Islet of Langerhans (tissue), 1 donor: Measurements from ENCODE around the gene PTF1A.

ENCODE experiments used
- FAIRE-seq: peaks from one replicate; lab custom pipeline; 2011; peaks lifted over from hg19 to GRCh38; lab: Jason Lieb, UNC

Gene PTF1A

DNA sequence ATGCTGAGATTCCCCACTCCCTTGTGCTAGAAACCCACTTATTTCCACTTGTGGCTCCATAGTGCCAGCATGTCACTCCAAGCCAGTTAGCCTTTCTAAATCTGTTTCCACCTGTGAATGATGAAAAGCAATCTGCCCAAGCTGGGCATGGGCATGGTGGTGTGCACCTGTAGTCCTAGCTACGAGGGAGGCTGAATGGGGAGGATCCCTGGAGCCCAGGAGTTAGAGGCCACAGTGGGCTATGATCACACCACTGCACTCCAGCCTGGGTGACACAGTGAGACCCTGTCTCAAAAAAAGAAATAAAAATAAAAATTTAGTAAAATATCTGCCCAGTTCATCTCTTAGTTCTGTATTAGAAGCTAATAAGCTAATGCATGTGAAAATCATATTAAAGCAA, 5.0 kb upstream of the PTF1A start:
- no peak for FAIRE-seq

DNA sequence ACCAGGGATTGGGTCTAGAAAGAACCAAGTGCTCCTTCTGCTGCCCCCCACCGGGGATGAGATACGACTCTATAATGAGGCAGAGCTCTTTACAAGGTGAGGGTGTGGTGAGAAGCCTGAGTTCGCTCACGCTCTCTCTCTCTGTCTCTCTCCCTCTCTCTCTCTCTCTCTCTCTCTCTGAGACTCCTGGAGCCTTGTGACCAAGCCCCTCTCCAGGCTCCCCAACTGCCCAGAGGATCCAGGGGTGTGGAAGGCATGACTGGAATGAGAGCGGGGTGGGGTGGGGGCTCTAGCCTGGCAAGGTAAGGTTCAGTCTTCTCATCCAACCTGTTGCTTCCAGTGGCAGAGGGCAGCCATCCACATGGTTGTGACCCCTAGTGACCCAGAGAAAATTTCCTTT, 3.1 kb upstream of the PTF1A start:
- FAIRE-seq, result no peak

DNA sequence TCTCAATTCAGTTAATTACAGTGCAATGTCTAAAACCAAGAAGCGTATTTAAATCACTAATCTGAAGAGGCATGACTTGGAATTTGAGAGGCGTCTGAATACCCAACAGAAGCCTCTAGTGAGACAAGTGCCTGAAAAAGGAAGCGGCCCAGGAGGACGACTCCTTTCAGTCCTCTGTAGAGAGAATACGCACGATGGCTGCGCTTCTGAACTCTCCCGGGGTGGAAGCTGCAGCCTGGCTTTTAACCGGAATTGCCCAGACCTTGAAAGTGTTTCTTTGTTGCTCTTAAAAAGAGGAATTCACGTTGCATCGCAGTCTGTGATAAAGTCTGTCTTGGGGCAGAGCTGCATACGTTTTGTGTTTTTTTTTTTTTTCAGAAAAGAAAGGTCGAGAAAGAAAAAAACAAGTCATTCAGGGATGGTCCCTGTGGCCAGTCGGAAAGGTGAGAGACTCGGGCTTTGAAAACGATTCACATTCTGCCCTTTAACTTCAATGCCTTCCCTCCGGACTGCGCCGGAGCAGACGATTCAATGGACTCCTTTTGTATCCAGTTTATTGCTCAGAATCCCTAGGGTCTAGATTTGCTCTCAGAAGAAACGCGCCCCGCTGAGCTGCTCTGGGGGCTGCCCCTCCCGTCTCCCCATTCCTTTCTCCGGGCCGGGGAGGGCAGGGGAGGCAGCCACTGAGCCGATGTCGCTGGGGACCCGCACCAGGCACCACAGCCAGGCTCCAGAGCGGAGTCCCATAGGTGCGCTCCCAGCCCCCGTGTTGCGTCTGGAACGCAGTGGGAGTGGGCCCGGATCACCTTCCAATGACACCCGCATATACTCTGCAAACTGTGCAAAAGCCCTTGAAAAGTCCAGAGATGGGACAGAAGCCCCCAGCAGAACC, 994 bp upstream of the PTF1A start:
- no peak for FAIRE-seq

DNA sequence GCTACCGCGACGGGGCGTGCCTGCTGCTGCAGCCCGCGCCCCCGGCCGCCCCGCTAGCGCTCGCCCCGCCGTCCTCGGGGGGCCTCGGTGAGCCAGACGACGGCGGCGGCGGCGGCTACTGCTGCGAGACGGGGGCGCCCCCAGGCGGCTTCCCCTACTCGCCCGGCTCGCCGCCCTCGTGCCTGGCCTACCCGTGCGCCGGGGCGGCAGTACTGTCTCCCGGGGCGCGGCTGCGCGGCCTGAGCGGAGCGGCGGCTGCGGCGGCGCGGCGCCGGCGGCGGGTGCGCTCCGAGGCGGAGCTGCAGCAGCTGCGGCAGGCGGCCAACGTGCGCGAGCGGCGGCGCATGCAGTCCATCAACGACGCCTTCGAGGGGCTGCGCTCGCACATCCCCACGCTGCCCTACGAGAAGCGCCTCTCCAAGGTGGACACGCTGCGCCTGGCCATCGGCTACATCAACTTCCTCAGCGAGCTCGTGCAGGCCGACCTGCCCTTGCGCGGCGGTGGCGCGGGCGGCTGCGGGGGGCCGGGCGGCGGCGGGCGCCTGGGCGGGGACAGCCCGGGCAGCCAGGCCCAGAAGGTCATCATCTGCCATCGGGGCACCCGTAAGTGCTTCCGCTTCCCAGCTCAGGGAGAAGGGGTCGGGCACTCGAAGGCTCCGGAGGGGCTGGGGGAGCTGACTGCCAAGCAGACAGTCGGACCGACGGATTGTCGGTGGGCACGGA, 761 bp downstream of the PTF1A start:
- no peak for FAIRE-seq

DNA sequence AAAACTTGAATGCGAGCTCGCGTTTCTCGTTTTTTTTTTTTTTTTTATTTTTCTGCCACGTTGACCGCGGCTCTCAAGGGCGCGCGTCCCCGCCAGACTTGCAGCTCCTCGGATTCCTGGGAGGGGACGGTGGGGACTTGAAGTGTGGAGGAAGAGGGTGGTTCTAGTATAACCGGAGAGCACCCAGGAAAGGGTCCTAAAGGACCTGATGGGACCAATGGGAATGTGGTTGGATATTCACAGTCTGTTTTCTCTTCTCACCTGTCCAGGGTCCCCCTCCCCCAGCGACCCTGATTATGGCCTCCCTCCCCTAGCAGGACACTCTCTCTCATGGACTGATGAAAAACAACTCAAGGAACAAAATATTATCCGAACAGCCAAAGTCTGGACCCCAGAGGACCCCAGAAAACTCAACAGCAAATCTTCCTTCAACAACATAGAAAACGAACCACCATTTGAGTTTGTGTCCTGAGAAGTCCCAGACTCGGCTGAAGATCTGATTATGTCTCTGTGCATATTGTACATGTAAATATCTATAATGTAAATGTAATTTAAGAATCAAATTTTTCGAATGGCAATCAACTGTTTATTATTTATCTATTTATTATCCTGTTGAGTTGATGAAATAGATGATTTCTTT, 1.4 kb downstream of the PTF1A start:
- no peak for FAIRE-seq

DNA sequence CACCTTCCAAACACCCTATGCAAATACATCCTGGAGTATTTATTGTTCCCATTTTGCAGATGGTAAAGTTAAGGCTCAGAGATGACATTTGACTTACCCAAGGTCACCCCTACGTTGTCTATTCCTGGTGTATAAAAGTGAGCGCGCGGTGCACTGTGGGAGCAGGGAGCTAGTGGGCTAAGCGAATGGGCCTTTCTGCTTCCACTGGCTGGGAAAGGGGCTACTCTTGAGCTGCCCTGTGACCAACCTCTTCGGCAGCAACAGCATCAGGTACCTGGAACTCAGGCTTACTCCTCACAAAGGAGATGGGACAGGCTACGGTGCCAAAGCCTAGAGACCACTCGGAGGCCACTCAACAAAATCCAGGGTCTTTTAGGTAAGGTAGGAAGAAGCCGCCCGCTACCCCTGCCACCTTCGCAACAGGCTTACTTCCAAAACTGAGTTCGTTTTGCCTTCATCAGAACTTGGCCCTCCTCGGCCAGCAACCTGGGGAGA, 2.4 kb downstream of the PTF1A start:
- FAIRE-seq, result no peak

DNA sequence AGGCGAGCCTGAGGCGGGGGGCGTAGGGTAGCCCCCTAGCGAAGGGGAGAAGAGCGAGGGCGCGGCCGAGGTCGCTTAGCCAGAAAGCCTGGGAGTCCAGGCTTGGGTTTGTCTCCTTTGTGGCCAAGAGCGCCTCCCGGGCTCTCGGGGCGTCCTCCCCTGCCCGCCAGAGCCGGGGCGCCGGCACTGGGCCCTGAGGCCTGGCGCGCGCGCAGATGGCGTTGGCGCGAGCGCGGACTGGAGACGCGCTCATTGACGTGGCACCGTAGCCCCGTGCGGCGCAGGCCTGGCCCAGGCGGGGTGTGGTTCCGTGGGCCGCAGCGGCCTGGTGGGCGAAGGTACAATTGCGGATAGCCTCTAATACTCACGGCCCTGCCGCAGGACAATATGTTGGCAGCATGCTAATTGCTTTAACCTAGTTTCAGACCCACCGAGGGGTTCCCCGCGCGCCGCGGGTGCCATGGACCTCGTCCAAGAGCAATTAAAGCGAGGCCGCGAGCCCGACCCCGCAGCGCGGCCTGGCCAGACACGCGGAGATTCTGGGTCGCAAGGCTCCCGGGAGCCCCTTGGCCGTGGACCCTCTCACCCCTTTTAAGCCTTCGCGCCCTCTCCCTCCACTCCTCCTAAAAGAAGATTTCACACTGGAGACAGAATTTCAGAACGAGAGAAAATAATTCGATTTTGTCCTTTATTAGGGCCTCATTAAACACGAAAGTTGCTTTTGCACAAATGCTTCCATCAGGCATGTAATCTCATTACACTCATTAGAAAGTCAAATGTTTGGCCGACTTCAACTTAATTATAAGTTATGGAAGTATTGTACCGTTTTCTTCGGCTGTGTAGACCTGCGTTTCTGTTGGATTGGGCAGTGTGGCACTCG, 3.1 kb downstream of the PTF1A start:
- FAIRE-seq, result no peak

DNA sequence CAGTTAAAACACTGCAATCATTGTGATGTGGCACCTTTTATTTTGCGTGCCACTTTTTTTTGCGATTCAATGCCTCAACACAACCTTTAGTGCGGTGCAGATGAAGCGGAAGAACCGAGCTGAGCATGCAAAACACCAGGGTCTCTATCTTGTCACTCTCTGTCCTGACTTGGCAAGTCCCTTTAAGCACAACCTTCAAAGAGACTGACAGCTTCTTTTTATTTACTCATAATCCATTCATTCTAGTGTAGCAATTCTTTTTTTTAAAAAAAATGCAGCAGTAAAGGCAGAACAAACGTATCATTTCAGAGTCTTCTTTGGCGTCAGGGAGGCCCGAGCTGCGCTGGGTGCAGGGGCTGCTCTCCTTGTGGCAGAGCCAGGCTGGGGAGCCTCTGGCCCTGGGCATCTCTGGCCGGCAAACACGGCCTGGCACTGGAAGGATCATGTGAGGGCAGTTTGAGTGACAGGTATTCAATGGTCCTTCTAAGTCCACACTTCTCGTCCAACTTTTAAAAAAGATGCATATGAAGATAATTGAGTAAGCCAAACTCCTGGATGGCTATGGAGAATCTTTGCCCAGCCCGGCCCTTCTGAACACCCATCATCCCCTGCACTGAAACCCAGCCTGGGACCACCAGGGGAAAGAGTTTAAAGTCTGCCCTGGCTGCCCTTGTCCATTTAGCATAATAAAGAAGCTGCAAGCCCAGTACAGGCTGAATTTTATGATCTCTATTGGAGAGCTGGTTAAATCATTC, 3.9 kb downstream of the PTF1A start:
- FAIRE-seq, result no peak

DNA sequence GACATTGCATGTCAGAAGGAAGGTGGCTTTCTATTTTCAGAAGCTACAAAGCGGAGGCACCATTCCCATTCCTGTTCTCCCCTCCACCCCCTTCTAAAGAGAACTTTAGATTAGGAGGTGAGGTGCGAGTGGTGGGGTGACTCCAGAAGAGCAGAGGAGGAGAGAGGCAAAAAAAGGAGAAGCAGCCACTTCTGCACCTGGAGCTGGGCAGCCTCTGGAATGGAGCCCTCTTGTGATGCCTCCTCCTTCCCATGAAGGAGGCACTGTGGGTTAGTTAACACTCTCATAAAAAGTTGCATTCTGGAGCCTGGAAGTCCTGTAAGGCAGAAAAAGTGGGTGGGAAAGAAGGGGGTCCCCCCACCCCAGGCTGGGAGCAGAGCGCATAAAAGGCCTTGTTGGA, 4.8 kb downstream of the PTF1A start:
- FAIRE-seq, result no peak

DNA sequence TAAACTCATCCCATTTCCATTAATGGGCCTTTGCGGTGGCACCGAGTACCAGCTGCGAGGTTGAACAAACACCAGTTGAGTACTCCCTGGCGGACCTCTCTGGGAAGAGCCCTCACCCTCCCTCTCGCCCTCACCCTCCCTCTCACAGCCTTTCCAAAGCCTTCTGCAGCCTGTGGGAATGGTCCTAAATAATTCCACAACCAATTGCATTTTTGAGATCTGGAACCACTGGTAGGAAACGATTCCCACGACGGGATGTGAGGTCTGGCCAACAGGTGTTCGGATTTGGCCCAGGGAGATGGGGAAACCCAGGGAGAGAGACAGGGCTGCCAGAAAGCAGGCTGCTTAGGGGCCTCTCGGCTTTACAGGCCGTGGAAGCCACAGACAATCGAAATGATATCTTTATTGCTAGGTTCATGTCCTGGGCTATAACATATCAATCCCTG, 5.3 kb downstream of the PTF1A start:
- no peak for FAIRE-seq

DNA sequence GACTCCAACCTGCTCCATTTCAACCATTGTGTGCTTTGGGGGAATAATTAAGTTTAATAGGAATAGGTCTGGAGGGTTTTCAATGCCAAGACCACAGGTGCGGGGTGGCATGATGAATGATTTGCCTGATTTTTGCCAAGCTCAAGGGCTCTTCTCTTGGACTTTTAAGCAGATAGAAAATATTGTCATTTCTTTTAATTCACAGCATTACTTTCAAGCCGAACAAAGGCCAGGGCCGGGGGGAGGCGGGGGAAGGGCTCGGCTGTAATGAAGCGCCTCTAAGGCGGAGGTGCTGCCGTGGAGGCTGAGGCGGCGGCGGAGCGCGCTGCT, 6.5 kb downstream of the PTF1A start:
- FAIRE-seq, result no peak

DNA sequence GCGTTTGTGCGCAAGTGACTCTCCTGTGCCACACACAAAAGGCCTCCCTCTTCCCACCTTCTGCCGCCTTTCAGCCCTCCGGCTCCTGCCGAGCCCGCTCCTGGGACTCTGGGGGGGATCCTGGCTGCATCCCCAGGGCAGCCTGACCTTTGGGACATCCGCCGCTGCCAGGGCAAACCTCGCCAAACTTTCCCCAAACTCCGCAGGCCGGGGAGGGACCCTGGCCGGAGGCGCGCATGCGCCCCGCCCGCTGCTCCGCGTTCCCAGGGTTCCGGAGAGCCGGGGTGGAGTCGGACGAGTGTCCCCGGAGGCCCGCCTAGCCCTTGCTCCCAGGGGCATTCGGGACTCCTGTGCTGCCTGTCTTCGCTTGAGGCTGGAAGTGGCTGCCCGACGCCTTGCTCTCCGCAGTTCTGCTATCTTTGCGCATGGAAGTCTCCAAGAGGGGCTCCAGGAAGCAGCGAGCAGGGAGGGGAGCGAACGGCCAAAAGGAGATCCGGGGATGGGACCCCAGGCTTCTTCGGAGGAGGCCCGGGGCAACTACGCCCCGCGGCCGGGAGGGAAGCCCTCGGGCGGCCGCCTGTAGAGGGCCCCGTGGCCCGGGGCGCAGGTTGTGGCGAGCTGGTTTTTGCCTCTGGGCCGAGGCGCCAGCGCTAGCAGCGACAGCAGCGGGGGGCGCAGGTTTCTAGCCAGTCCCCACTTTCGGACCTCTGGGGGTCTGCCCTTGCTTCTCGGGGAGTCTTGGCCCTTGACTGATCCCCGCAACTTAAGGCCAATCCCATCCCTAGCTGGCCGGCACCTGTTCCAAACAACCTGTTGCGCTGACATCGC, 7.0 kb downstream of the PTF1A start:
- FAIRE-seq, result no peak

DNA sequence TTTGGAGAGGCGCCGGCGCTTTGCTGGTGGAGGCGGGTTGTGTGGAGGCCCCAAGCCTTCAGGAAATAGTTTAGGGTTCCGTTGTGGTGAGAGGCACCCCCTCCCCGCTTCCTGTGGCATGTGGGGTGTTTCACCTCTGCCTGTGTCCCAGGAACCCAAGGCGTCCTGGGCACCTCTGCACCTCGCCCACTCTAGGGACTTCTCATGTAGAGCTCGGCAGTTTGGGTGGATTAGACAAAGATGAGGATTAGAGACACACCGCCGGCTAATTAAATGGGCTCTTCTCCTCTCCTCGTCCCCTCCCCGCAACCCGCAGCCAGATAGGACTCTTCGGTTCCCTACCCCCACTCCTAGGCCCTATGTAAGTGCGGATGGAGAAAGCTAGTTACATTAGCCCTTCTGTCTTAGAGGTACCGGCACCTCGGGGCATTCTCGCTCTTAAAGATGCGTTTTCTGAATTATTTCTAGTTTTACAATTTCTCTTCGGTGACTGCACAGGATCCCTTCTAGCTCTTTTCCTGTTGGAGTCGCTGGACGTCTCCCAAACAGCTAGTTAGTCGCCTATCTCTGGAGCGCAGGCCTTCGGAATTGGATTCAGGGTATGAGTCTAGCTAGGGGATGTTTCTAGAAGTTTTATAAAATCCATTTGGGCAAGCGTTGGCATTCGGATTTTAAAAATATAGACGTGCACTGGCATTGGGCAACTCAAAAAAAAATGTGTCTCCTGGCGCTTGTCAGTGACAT, 7.8 kb downstream of the PTF1A start:
- no peak for FAIRE-seq

DNA sequence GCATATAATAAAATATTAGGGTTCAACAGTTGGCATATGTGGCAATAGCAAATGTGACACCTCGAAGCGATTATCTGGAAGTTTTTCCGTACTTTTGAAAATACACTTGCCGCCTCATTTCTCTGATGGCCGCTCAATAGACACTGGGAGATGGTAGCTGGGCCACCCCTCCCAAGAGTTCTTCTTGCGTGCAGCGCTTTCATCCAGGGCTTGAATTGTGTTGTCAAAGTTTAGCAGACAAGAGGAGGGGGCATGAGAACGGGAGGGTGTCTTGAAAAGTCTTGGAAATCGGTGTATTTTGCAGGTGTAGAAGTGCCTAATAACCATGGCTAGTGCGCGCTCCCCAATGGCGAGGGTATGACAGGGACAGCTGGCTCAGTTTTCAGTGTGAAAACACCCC, 8.5 kb downstream of the PTF1A start:
- no peak for FAIRE-seq

DNA sequence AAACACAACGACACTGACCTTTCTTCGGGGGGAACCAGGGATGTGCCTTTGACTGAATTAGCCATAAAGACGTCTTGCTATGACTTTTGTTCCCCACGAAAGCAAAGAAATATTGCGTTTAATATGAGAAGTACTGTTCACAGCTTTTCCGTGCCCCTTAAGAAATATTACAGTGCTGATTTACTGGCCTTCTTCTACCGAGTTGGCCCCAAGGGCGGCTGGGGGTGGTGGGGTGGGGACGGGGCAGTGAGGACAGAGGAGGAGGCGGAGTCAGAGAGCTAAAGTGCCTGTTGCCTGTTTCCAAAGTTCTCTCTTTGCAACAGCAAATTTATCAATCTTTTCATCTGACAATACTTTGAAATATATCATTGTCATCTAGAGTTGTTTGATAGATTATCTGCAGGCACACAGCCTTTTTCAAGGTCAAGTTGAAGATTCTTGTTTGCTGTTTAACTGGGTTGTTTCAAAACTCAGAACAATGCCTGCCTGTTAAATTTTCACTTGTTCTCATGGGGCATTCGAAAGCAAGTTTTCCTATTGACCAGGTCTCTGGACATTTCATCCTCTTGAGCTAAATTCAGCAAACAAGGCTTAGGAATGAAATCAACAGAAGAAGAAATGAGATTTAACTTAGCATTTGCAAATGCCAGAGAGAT, 9.0 kb downstream of the PTF1A start:
- FAIRE-seq, result no peak

DNA sequence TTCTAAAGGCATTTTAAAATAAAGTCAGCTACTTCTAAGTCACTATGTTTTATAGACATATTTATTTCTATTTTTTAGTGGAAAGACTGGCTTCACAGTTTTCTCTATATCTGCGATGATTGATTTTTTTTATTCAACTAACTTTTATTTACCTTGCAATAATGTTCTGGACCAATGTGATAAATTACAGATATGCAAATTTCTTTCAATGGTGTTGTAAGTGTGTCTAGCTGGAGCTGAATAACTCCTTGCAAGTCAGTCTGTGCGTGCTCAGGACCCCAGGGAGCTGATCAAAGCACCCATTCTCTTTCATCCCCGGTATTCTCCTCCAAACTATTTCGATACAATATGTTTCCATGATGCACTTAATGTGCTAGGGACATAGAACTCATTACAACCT, 9.7 kb downstream of the PTF1A start:
- FAIRE-seq, result no peak

DNA sequence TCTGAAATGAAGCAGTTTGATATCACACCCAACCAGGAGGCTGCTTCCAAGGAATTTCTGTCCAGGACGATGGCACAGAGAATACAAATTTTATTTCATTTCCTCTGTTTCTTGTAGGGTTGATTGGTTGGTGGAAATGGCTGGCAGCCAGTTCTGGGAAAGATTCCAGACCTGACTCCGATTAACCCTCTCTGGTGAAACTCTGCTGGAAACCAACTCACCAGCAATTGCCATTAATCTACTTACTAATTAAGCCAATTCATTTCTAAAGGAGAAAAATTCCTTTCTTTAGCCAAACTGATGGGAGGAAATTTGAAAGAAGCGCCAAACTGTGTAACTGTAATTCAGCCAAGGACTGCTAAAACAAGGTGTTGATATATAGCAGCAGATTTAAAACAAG, 10.7 kb downstream of the PTF1A start:
- FAIRE-seq, result no peak

DNA sequence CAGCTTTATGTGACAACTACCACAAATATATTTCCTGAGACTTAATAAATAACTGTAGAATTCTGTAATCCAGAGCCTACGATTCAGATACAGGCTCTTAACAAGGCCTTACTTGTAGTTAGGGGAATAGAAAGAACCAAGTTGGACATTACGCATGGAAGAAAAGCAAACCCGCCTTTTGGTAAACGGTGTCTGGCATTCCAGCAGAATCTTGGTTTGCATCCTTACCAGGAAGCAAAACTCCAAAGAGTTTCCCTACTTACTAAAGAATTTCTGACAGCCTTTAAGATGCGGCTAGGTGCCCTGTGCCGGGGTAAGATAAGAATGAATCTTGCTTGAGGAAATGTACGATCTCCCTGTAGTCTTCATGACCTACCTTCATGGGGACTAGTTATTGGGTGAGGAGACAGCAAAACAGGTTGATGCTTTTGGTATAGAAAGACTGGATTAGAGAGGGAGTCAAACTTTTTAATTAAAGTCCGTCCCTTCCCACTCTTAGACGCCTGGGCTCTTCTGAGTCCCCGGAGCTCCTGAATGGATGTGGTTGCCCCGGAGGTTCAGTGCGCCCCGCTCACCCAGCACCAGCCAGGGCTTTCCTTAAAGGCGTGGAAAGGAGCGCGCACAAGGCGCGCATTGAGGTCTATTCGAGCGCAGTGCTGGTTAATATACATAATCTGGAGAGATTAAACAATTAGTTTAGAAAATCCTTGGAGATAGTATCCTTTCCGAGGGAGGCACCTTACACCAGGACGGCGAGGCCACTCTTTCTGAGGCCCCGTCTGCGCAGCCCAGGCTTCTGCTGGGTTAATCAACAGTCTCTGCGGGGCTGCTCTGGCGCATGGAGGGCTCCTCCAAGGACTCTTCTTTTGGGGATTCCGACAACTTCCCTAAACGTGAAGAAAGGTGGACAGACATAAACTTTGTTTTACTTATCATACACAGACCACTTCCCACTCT, 11.5 kb downstream of the PTF1A start:
- no peak for FAIRE-seq
